Embryonic facial prominence (tissue), 1 donor: ENCODE measurements around the gene IGF2R.
"Not testable (repeated sequence)": the region's sequence is repeated elsewhere in the genome, so short reads cannot be mapped to it uniquely, and the experiment has no call there.

Source experiments
- DNase-seq: peaks from one replicate; pipeline ENCODE4 v3.0.0-alpha.2; 2016; ENCODE audit errors: extremely low spot score

Gene IGF2R

GRCh38 chr6:159968295-159969203 is at the start of gene IGF2R:
TSS of gene IGF2R (plus strand) at chr6:159969082. CDS start at chr6:159969247, 165 bp downstream.
- DNase-seq = peak; percentile 78

- no peak for DNase-seq
Observed at GRCh38 chr6:159919800-159920199, 49.1 kb upstream of the IGF2R start.

DNA sequence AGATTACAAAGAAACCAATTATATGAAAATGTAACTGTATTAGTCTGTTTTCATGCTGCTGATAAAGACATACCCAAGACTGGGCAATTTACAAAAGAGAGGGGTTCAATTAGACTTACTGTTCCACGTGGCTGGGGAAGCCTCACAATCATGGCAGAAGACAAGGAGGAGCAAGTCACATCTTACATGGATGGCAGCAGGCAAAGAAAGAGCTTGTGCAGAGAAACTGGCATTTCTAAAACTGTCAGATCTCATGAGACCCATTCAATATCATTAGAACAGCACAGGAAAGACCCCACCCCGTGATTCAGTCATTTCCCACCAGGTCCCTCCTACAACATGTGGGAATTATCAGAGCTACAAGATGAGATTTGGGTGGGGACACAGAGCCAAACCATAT is 44.7 kb upstream of the IGF2R start:
- DNase-seq = not testable (repeated sequence)

DNA sequence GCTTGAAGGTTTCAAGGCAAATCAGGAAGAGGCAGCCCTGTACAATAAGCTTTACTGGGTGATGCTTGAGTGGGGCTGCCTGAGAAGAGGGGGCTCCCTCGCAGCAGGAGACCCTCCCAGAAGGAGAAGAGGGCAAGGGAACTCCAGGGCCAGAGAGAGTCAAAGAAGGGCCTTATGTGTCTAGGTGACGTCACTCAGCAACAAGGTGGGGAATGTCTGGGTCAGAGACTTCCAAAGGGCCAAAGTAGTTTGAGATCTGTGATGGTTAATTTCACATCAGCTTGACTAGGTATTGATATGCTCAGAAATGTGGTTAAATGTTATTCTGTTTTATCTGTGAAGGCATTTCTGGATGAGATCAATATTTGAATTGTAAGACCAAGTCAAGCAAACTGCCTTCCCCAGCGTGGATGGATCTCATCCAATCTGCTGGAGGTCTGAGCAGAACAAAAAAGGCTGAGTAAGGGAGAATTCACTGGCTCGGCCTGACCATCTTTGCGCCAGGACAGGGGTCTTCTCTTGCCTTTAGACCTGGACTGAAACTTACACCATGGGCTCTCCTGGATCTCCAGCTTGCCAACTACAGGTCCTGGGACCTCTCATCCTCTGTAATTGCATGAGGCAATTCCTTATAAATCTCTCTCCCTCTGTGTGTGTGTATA is 42.2 kb upstream of the IGF2R start:
- no peak for DNase-seq

DNA sequence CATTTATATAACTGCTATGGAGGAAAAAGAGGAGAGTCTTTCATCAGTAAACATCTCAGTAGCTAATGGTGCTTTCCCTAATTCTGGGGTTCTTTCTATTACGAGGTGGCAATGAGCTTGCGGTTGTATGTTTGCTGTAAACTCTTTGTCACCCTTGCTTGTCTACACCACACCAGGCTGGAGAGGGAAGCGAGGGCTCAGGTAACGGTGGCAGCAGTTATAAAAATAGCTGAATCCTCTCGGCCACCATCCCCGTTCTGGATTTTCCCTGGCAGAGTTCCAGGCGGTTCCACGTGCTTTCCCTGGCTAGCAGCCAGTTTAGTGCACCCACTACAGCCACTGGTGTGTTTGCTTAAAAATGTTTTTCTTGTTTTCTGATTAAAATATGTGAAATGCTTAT is 39.1 kb upstream of the IGF2R start:
- DNase-seq = no peak

DNA sequence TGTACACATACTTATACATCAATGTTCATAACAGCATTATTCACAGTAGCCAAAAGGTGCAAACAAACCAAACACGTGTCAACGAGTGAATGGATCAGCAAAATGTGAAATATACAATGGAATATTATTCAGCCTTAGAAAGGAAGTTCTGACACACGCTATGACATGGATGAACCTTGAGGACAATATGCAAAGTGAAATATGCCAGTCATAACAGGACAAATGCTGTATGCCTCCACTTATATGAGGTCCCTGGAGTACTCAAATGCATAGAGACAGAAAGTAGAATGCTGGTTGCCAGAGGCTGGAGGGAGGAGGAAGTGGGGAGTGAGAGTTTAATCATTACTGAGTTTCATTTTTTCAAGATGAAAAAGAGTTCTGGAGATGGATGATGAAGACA is 37.8 kb upstream of the IGF2R start:
- DNase-seq = no peak

DNA sequence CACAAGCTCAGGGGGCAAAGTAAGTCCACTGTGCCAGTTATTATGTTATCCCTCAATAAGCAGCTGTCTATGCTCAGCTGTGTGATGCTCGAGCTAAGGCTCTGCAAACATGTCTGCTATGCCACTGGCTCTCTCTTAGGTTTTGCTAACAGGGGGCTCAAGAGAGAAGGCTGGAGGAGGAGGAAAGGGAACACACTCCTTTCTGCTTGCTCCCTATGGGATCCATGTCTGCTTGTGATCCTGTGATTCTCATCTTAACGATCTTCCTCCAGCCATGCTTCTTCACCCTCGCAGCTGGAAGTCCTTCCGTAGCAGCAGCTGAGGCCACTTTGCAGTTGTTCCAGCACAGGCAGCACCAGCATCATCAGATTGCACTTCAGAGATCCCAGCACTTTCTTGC is 37.0 kb upstream of the IGF2R start:
- no peak for DNase-seq

DNA sequence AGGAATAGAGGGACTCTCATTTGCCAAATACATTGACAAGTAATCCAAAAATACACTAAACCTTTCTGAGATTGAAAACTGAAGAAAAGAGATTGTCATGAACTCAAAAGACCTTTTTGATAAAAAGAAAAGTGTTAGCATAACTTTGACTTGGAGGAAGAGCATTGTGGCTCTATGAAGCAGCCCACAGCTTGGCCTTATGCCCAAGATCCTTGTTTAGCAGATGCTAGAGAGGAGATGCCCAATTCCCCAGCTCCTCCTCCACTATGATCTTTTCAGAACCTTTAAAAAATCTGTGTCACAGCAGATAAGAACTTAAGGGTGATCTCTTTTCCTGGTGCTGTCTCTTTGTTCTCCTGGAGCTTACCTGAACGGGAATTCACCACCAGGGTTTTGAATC is 35.8 kb upstream of the IGF2R start:
- DNase-seq = no peak

DNA sequence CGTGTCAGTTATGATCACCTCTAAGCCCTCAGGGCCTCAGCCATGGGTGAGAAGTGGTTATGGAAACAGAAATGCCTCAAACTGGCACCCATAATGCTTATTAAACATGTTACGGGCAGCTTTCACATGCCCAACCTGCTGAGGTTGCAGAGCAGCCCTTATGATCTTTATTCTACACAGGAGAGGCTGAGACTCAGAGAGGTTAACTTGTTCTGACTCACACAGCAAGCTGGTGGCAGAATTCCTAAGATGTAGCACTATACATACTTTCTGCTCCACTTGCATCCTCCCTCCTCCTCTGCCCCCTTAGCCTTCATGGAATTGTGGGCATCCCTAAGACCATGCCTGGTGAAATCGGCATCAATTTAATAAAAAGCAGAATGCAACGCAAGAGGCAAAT is 34.7 kb upstream of the IGF2R start:
- DNase-seq = no peak

GRCh38 chr6:159935065-159935464 is 33.8 kb upstream of the IGF2R start:
- no peak for DNase-seq

DNA sequence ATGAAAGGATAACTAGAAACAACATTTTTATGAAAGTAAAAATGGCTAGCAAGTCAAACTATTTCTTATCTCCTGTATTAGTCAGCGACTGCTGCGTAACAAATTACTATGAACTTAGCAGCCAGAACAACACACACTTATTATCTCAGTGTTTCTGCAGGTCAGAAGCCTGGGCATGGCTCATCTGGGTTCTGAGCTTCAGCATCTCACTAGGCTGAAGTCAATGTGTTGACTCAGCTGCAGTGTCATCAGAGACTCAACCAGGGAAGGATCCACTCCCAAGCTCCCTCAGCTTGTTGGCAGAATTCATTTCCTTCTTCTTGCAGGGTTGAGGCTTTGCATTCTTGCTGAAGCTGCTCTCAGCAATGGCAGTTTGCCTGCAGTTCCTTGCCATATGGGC is 33.2 kb upstream of the IGF2R start:
- no peak for DNase-seq

DNA sequence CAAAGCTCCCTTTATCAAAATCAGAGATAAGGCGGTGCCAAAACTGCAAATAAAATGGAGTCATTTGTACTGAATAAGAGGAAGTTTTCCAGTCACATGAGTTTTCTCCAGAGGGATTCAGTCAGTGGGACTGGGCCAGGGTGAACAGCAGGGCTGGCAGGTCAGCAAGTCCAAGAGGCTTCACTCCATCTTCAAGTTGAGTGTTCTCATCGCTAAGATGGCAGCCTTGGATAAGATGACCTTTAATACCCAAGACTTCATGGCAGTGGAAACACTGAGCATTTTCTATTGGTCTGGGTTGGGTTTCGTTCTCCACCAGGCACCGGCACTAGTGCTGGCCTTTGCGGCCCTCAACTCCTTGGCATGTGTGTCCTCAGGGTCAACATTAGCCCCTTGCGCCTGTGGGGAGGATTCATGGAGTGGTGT is 29.3 kb upstream of the IGF2R start:
- DNase-seq = no peak

GRCh38 chr6:159941286-159942113 is 27.4 kb upstream of the IGF2R start:
- no peak for DNase-seq

DNA sequence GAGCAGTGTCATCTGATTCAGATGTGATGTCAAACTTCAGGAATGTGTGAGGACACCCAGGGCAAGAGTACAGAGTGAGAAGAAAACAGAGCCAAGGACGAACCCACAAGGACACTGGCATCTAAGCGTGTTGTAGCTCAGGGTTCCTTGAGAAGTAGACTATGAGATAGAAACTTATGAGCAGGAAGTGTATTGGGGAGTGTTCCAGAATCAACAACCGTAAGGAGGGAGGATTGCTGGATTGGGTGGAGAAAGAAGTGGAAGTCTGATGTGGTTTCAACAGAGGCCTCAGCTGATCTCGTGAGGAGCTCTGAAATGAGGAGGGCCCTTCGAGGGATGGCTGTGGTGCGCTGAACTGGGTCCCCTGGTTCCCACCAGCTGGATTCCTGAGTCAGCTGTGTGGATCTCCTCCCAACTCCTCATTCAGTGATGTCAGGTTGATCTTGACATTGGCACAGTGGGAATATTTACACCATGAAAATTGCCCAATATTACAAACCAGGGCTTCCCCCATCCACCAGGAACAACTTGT is 25.7 kb upstream of the IGF2R start:
- DNase-seq = no peak

- no peak for DNase-seq
Observed at GRCh38 chr6:159943968-159944598, 24.8 kb upstream of the IGF2R start.

- no peak for DNase-seq
Observed at GRCh38 chr6:159945801-159946392, 23.0 kb upstream of the IGF2R start.

DNA sequence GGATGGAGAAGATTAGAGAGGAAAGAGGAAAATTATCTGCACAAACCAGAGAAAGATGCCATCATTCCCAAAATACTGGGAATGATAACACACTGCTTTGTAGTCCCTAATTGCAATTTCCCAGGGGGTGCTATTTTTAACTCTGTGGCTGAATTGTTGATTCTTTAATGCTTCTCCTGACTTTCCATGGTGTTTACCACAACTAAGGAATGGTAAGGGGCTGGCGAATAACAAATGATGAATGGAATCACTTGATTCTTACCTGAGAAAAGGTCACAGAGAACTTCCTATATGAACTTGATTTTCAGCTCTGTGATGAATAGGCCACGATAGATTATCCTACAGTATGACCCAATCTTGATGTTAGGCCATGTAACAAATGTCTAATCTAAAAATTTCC is 22.0 kb upstream of the IGF2R start:
- no peak for DNase-seq

DNA sequence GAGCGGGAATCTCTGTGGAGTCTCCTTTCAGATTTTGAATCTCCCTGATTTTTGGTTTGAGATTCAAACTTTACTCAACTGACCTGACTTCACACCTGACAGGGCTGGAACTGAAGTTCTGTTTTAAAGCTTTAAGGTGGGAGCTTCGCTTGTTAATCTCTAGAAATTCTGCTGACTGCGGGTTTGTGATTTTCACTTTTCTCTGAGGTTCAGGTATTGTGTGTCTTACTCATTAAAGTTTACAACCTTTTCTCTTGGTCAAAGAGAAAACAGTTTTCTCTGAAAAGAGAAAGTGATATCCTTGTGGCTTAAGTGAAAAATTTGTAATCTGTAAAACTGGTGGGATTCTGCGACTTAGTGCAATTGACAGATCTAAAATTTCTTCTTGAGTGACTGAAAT is 20.7 kb upstream of the IGF2R start:
- DNase-seq = no peak

DNA sequence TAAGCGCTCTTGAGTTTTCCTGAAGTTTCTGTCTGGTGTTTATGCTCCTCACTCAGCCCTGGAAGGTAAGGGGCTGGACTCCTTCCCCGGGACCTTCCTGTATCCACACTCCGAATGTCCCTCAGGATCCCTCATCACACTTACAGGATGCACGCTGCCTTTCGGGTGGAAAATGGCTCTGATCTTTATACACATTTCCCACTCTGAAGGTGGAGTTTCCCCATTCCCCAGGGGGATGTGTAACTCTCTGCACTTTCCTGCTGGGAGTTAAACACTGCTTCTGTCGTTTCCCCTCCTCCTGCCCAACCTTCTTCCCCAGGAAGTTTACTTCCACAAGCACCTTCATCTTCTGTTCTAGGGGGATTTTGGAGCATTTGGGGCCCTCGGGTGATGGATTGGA is 17.1 kb upstream of the IGF2R start:
- DNase-seq = no peak

DNA sequence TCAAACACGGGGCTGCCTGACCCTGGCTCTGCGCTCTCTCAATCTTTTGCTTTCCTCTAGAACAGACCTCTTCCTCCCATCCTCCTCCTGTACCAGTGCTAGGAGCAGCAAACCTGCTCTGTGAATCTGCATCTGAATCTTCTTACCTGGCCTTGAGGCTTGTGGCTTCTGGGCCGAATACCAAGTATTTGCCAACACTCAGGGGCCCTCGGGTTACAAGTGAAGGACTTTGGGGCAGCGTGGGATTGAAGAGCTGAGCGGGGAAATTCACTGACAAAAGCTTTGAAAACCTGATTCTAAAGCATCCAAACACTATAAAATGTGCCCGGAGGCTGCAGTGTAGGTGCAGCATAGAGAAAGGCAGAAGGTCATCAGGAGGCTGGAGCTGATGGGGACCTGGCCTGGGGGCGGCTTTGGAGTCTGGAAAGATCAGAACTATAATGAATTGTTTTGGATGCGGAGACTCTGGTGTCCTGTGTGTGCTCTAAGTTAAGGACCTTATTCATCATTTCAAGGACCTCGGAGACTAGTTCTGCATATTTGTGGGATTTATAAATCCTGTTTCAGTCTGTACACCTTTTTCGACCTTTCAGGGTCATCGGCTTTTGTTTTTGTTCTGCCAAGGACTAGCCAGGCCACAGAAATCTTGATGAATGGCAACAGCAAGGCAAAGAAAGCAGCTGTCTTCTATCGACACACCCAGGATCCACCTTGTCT is 16.4 kb upstream of the IGF2R start:
- DNase-seq = no peak
